GM12873 (cell line): ENCODE measurements around the gene LRRC4B.

ENCODE experiments used
- TF ChIP-seq, protein P1 (sequence below): IDR thresholded peaks from 2 replicates; pipeline ENCODE4 v1.5.1; 2012; ENCODE audit warnings: low read depth, mild to moderate bottlenecking, moderate library complexity, low read length, control low read depth; ENCODE audit not compliant: insufficient read depth; ENCODE audit errors: missing control alignments

The LRRC4B gene

GRCh38 chr19:50512112-50512998 lies 55.9 kb downstream of the LRRC4B start:
- TF ChIP-seq, protein P1, sequence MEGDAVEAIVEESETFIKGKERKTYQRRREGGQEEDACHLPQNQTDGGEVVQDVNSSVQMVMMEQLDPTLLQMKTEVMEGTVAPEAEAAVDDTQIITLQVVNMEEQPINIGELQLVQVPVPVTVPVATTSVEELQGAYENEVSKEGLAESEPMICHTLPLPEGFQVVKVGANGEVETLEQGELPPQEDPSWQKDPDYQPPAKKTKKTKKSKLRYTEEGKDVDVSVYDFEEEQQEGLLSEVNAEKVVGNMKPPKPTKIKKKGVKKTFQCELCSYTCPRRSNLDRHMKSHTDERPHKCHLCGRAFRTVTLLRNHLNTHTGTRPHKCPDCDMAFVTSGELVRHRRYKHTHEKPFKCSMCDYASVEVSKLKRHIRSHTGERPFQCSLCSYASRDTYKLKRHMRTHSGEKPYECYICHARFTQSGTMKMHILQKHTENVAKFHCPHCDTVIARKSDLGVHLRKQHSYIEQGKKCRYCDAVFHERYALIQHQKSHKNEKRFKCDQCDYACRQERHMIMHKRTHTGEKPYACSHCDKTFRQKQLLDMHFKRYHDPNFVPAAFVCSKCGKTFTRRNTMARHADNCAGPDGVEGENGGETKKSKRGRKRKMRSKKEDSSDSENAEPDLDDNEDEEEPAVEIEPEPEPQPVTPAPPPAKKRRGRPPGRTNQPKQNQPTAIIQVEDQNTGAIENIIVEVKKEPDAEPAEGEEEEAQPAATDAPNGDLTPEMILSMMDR = no peak

DNA sequence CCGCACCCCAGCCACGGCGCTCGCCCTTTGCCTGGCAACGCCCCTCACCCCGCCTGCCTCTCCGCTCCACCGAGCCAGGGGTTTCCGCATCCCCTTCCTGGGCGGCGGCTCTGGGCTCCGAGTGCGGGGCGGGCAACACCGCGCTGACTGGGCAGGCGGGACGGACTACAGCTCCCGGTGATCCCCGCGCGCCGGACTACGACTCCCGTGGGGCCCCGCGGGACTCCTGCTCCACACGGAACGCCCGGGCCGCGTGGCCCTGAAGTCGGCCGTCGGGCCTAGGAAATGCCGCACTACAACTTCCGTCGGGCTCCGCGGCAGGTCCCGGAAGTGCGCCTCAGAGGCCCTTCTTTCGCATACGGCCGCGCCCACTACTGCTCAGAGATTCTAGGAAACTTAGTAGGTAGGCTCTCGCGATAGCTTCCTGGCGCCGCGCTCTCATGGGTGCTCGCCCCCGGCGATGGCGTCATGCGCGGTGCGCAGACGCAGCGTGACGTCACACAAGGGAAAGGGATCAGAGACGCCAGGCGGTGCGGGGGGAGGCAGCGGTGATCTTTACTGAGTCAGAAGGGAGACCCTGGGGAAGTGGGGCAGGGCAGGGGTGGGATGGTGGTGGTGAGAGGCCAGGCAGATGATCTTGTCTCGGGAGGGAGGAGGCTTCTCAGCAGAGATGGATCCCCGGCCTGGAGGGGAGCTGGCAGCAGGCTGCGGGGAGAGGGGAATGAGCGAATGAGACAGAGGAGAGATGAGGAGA lies 57.0 kb downstream of the LRRC4B start, which contains the start of gene JOSD2:
Gene JOSD2 (minus strand): TSS at position 123 of the 754 bp plus-strand sequence. CDS start 760 bp downstream, outside the sequence.
- TF ChIP-seq, protein P1 = no peak

DNA sequence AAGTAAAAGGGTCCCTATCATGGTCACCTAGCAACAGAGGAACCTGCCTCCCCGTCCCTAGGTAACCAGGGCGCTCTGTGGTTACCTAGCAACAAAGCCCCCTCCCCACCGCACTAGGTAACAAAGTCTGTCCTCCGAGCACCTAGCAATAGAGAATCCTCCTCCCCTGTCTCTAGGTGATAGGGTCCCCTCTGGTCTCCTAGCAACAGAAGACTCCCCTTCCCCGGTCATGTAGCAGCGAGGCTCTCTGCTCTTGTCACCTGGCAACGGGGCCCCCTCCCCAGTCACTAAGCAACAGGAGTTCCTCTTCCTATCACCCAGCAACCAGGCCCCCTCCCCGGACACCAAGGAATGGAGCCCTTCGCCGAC lies 57.6 kb downstream of the LRRC4B start:
- TF ChIP-seq, protein P1 = no peak

DNA sequence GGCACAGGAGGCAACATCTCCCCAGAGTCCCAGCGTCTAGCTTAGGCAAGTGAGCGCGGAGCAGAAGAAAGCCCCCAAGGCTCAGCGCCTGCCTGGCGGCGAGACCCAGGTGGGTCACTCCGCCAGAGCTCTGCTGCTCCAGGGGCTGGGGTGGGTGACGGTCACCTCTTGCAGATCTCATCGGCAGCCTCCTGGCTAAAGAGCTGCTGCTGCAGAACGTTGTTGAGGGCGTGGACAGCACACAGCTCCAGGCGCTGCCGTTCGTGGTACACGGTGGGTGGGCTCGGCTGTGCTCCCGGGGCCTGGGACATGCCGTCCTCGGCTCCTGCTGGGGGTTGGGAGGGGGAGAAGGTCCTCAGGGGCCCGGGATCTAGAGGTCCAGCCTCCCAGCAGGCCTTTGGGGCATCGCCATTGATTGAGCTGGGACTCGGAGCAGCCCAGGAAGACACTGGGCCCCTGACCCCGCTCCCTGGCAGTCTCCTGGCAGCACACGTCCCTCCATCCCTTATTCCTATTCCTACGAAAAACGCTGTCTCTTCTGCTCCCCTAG lies 58.0 kb downstream of the LRRC4B start:
- TF ChIP-seq, protein P1 = no peak

- TF ChIP-seq, protein P1 = no peak
Measured at GRCh38 chr19:50509366-50509765, 58.9 kb downstream of the LRRC4B start.

DNA sequence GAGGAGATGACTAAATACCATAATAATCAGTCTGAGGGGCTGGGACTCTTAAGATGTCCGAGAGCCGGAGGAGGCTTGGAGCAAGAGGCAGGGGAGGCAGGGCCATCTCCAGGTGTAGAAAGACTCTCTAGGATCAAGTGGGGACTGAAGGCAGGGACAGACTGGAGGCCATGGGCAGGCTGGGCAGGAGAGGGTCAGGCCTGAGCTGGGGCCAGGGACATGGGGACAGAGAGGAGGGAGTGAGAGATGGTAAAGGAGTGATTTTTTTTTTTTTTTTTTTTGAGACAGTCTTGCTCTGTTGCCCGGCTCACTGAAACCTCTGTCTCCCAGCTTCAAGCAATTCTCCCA lies 59.4 kb downstream of the LRRC4B start:
- TF ChIP-seq, protein P1 = no peak

DNA sequence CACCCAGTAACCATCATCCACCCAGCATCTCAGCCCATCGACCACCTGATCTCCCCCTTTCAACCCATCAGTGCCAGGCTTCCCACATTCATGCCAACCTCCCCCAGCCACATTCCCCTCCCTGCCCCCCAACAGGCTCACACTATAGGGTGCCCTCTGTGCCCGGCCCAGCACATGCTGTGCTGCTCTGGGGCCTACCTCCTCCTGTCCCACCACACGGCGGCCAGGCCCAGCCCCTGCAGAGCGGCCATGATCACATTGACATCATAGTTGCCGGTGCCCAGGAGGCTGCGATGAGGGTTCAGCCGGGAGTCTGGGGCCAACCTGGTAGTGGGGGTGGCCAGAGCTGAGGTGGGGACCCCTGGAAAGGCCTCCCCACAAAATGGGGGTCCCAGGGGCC lies 60.9 kb downstream of the LRRC4B start:
- TF ChIP-seq, protein P1 = no peak
